ENCODE data around the gene PLXDC1.
"Not testable (repeated sequence)": the region's sequence is repeated elsewhere in the genome, so short reads cannot be mapped to it uniquely, and the experiment has no call there.

PLXDC1 gene

DNA sequence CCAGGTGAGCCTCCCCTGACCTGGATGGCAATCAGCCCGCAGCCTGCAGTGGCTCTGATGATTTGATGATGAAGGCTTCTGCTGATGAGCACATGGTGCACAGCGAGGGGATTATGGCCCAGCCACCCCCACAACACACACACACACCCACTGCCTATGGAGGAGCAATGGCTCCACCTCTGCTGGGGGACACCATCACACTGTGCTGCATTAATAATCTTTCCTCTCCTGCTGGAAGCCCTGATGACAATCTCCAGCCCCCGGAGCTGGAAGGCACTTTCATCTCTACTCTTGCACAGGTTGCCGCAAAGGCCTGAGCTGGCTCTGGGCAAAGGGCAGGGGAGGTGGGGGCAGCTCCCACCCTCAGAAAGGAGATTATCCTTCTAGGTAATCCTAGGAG, 79.9 kb downstream of the PLXDC1 start:
- no peak for DNase-seq (ENCODE audit: low read depth in 2 of 2, low spot score in 1 of 2)

DNA sequence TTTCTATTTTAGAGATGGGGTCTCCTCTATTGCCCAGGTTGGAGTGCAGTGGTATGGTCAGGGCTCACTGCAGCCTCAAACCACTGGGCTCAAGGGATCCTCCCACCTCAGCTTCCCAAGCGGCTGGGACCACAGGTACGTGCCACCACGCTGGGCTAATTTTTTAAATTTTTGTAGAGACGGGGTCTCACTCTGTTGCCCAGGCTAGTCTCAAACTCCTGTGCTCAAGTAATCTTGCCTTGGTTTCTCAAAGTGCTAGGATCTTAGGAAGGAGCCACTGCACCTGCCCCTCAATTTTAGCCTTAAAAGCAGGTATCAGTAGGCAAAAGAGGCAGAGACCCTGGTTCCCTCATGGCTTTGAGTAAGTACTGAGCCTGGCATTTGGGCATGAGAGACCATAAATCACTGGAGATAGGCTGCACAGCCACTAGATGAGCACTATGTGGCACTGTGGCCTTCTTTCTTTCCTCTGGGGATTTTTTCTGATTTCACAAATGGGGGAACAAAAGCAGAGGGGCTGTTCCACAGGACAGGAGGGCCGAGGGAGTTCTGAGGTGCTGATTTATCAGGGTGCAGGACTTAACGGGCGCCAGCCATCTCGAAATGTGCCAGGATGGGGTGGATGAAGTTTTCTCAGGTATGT, 82.2 kb downstream of the PLXDC1 start:
- DNase-seq (ENCODE audit: low read depth in 2 of 2, low spot score in 1 of 2), result no peak

DNA sequence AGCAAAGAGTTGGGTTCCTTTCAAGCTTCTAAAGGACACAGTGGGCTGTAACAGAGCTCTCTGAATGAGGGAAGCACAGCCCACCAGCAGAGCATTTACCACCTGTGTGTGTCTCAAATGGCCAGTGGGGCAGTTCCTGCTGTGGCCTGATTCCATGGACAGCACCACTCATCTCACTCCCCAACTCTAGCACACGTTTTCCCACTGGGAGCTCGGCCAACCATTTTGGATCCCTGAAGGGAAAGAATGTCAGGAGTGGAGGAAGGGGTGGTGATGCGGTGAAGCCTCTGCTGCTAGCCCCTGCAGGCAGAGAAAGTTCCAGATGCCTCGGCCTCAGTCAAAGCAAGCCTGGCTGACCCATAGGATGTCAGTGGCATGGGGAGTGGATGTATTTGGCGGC, 86.6 kb downstream of the PLXDC1 start:
- no peak for DNase-seq (ENCODE audit: low read depth in 2 of 2, low spot score in 1 of 2)

DNA sequence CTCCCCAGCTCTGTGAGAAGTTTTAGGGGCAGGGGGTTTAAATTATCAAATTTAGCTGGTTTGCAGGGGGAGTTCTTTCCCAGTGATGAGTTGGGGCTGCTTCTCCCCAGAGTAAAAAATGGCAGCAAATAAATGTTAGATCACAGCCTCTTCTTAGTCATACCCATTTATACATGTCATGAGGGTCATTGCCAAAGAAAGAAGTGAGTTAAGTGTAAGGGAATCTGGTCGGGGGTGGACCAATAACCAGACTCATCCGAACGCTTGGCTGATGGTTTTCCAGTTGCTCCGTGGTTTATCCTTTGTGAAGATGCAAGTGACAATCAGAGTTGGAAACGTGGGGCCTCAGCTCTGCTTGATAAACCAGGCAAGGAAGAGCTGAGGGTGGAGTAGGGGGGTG, 87.1 kb downstream of the PLXDC1 start:
- DNase-seq (ENCODE audit: low read depth in 2 of 2, low spot score in 1 of 2), result no peak

DNA sequence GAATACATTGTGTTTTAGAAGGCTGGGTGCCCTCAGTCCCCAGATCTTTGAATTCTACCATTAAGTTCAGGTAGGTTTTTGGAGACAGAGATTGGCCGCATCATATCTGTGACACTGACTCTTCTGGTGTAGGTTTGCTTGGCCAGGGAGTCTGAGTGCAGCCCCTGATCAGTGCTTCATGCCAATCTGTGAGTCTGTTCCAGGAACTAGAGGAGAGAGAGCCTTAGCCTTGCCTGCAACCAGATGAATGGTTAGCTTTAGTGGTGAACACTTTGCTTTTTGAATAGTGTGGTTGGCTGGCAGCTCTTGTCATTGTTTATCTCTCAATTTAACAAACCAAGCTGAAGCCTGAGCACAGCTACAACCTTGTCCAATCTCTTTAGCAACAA, 87.8 kb downstream of the PLXDC1 start:
- no peak for DNase-seq (ENCODE audit: low read depth in 2 of 2, low spot score in 1 of 2)

DNA sequence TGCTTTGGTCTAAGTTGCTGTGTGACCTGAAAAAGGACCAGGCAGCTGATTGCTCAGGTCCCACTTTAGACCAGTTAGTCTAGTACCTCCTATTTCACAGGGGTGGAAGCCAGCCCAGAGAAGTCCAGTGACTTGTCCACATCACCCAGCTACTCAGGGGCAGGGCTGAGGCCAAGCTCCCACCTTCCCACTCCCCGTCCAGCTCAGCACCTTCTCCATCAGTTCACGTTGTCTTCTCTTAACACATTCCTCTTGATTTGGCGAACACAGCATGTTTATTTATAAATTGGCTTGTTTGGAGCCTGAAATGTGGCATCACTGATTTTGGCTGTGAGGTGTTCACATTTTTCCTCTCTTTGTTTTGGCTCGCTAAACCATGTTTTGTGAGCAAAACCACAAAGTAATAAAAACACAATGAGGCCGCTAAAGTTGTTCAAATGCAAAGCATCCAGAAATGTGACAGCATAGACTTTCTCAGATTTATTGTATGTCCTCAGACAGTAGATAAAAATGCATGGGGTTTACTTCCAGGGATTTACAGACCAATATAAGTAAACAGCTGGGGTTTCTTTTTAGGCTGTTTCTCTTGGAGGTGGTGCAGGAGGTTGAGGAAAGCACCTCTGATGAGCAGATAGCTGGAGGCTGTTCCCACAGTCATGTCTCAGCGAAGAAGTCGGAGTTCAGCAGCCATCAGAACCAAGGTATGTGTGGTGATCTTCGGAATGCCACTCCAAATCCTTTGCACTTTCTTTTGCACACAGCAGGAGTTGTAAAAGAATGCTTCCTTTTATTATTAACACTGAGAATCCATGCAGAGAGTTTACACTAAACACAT, 88.4 kb downstream of the PLXDC1 start:
- DNase-seq (ENCODE audit: low read depth in 2 of 2, low spot score in 1 of 2), result no peak

DNA sequence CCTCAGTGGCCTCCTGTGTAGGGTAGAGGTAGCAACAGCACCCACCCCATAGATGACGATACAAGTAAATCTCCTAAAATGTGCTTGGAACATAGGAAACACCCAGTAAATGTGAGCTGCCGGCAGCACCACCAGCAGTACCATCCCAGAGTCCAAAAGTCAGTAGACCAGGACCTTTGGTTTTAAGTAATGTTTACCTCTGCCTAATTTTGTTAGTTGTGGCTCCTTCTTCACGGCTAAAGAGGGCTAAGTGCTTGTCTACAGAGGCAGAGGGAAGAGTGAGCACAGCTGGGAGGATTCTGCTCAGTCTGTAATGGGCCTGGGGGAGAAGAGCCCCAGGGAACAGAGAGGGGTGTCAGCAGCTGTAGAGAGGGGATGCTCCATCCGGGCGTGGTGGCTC, 92.9 kb downstream of the PLXDC1 start:
- DNase-seq (ENCODE audit: low read depth in 2 of 2, low spot score in 1 of 2), result no peak

DNA sequence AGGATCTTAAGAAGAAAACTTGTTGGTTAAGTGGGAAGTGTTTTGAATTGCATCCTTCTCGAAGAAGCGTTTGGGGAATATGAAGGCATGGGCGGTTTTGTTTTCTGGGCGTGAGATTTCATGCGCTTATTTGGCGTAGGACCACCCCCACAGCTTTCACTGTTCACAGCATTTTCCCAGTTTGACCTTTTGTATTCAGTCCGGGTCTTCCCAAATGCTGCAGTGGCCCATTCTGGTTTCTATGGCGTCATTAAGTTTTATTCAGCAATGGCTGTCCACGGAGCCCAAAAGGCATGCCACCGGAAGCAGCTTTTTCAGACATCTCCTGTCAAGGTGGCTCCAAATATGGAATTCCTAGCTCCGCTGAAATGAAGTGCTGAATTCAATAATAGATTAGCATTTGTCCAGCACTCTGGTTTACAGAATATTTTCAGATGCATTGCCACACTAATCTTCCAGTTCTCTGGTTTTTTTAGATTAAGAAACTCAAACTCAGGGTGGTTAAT, 93.7 kb downstream of the PLXDC1 start:
- no peak for DNase-seq (ENCODE audit: low read depth in 2 of 2, low spot score in 1 of 2)

DNA sequence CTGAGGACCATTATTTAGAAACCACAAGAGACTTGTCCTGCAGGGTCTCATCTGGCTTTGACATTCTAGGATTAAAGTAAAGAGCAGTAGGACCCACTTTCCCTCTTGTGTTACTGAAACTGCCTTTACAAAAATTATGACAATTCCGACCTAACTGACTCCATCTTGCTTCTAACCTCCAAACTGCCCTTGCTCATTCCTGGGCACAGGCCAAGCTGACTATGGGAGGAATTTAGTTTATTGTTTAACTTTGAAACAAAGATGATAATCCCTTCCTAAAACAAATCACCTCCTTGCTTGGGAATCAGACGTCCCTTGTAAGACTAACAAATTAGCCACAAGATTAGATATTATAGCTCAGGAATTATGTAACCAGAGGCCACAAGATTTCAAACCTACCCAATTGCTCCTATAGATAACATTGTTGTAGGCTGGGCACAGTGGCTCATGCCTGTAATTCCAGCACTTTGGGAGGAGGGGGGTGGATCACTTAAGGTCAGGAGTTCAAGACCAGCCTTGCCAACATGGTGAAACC, 97.3 kb downstream of the PLXDC1 start:
- no peak for DNase-seq (ENCODE audit: low read depth in 2 of 2, low spot score in 1 of 2)

DNA sequence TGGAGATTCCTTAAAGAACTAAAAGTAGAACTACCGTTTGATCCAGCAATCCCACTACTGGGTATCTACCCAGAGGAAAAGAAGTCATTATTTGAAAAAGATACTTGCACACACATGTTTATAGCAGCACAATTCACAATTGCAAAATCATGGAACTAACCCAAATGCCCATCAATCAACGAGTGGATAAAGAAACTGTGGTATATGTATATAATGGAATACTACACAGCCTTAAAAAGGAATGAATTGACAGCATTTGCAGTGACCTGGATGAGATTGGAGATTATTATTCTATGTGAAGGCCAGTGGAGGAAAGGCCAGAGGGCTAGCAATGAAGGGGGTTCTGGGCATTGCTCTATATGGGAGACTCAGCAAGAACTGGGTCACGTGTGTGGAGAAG, 99.0 kb downstream of the PLXDC1 start:
- DNase-seq (ENCODE audit: low read depth in 2 of 2, low spot score in 1 of 2), result not testable (repeated sequence)

DNA sequence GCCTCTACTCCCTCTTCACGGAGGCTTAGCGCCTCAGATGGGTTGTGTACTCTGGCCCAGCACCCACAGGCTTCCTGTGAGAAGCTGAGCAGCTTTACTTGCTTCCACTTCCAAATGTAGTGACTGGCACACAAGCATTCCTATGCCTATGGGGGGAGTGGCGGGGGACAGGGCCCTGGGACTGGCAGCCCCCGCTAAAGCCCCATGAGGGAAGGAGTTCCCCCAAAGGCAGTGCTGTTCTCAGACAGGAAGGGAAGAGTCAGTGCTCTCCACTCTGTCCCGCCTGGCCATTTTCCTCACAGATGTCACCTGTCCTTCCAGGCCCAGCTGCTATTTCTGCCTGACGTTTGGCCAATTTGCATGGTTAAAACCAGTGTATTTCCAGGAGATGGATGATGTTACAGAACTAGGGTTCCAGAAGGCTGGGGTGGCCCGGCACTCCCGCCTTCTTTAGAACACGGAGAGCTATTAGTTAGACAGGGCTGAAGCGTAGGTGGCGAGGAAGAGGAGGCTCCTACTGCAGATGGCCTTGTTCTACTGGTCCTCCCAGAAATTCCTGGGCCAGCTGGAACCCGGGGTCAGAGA, 100.3 kb downstream of the PLXDC1 start:
- DNase-seq (ENCODE audit: low read depth in 2 of 2, low spot score in 1 of 2), result no peak

DNA sequence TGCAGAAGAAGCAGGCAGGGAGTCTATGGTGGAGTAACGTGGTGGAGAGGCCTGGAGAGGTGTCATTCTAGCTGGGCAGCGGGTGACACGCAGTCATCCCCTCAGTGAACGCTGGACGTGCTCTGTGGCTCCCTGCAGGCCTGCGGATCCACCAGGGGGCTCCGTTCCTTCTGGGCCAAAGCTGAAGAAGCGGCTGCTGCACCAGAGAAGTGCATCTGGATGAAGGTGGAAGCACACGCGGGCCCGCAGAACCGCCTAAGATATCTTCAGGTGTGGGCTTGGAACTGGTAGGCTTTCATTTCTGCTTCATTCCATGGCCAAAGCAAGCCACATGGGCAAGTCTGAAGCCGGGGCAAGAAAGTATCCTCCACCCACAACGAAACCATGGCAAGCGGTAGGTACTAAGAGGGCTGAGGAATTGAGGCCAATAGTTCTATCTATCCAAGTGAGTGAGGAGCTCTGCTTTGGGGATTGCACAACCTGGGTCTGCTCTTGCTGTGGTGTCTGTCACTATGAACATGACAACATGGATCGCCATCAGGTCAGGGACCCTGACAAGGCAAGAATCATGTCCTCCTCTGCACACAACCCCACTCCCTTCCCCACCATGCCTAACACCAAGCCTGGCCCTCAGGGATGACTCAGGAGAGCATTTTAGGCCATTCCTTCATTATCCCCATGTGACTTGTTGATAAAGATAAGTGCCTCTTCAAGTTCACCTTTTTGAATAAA, 105.3 kb downstream of the PLXDC1 start:
- DNase-seq (ENCODE audit: low read depth in 2 of 2, low spot score in 1 of 2), result no peak

DNA sequence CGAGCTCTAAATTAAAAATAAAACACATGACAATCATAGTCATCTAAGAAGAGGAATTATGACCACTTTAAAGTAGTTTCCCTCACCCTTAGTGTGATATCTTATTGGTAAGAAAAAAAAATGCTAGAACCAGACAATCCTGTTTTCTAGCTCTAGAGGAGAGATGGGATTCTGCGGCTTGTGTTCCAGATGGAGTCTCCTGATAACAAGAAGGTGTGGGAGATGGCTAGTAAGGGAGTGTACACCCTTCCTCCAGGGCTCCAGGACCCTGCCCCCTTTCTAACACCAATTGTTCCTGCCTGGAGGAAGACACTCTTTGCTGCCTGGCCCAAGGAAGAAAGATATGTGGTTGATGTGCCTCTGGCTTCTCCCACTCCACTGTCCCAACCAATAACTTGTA, 115.4 kb downstream of the PLXDC1 start:
- no peak for DNase-seq (ENCODE audit: low read depth in 2 of 2, low spot score in 1 of 2)

DNA sequence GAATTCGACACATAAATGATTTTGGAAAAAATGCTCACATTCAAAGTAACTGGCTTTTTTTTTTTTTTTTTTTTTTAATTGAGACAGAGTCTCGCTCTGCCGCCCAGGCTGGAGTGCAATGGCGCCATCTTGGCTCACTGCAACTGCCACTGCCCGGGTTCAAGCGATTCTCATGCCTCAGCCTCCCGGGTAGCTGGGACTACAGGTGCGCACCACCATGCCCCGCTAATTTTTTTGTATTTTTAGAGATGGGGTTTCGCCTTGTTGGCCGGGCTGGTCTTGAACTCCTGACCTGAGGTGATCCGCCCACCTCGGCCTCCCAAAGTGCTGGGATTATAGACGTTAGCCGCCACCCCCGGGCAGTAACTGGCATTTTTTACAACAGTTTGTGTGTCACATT, 115.9 kb downstream of the PLXDC1 start:
- DNase-seq (ENCODE audit: low read depth in 2 of 2, low spot score in 1 of 2), result not testable (repeated sequence)

DNA sequence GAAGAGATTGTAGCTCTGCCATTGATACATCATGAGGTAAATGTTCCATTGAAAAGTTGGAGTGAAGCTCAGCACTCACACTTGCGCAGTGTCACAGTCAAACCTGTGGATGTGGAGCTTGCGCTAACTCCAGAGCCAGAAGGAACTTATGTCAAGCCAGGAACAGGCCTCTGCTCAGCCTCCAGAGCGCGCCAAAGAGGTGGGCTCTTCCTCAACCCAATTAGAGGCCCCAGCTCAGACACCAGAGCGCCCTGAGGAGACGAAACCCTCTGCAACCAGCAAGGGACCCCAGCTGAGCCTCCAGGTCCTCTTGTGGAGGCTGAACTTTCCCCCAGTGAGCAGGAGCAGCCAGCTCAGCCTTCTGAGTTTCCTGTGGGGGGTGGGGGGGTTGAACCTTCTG, 122.7 kb downstream of the PLXDC1 start:
- DNase-seq (ENCODE audit: low read depth in 2 of 2, low spot score in 1 of 2), result no peak

DNA sequence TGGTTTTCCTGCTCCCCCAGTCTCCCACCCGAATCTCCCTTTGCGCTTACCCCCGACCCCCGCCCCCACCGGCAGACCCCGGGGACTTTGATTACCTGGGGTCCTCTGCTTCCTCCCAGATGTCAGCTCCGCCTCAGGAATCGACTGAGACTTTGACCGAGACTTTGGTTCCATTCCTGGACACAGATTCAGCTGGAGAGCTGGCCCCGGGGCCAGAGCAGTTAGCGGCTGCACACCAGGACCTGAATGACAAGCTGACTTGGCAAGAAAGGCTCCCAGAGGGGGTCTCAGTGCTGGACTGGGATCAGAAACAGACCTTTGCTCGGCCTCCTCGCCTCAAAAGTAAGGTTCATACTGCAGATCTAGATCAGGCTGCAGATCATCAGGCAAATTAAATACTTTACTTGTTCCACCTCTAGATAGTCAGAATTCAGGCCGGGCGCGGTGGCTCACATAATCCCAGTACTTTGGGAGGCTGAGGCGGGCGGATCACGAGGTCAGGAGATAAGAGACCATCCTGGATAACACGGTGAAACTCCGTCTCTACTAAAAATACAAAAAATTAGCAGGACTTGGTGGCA, 123.9 kb downstream of the PLXDC1 start:
- no peak for DNase-seq (ENCODE audit: low read depth in 2 of 2, low spot score in 1 of 2)

DNA sequence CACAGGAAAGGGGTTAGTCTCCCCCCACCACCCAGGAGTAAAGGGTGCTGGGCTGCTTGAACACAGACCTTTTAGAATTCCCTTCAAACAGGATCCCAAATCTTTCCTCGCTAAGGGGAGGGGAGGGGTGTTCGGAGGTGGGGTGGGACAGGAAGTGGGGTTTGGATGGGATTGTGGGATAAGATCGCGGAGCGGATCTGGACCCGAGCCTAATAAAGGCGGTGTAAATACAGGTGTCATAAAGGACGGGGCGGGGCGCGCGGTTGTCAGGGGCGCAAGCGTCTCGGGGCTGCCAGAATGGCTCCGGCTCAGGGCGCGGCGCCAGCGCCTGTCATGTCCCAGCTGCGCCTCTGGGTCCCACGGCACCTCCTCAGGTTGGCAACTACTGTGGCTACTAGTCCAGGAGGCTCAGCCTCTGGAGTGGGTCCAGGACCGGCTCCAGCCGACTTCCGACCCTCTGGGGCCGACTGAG, 124.4 kb downstream of the PLXDC1 start:
- no peak for DNase-seq (ENCODE audit: low read depth in 2 of 2, low spot score in 1 of 2)

DNA sequence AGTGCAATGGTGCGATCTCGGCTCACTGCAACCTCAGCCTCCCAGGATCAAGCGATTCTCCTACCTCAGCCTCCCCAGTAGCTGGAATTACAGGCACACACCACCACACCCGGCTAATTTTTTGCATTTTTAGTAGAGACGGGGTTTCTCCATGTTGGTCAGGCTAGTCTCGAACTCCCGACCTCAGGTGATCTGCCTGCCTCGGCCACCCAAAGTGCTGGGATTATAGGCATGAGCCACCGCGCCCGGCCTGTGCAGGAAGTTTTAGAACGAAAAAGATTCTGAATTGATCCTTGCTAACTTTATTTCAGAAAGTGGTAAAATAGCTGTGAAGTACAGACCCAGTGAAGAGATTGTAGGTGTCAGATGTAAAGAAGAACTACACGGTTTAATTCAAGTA, 125.1 kb downstream of the PLXDC1 start:
- DNase-seq (ENCODE audit: low read depth in 2 of 2, low spot score in 1 of 2), result not testable (repeated sequence)

DNA sequence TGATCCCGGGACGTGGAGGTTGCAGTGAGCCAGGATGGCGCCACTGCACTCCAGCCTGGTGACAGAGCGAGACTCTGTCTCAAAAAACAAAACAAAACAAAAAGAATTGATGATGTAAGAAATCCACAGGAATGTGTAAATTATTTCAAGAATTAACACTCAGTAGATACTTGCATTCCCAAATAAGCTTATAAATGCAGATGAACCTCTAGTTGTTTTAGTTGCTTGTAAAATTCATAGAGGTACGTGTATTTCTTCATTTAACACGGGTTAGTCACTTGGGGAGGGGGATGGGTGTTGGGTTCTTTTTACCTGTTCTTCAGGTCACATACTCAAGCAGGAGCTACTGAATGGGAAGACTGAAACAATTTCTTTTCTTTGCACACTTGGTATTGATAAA, 128.5 kb downstream of the PLXDC1 start:
- no peak for DNase-seq (ENCODE audit: low read depth in 2 of 2, low spot score in 1 of 2)

DNA sequence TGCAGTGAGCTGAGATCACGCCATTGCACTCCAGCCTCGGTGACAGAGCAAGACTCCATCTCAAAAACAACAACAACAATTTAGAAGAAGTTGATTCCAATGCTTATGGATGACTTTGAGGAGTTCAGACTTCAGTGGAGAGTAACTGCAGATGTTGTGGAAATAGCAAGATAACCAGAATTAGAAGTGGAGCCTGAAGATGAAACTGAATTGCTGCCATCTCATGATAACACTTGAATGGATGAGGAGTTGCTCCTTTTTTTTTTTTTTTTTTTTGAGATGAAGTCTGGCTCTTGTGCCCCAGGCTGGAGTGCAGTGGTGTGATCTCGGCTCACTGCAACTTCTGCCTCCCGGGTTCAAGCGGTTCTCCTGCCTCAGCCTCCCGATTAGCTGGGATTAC, 131.4 kb downstream of the PLXDC1 start:
- not testable (repeated sequence) for DNase-seq (ENCODE audit: low read depth in 2 of 2, low spot score in 1 of 2)
